Lung microvascular endothelial cell (primary cell): ENCODE measurements around the gene CCDC142. TPM values are rescaled to one million over a fixed set of nuclear protein-coding genes. Genes with fewer than 3 reads are reported as not detected.
A peak's percentile ranks its signal among the peaks of the same experiment; 100 is the strongest.

Experiments
- DNase-seq, 2 donors: peaks; one replicate each; pipeline versions ENCODE4 v3.0.0 to v3.0.0-alpha.2; 2010; ENCODE audit warnings: low read depth in 2 of 2
- total RNA-seq: library from RNA; depleted of rRNA; stranded (reverse); fragments of >200 nt; gene quantifications from 2 replicates; pipeline ENCODE4 v1.2.1, GENCODE V29; 2014

The CCDC142 gene
- total RNA-seq, 1 donor from 2014 or later: 16.9 TPM

GRCh38 chr2:74514368-74515270 lies 31.8 kb upstream of the CCDC142 start, which contains the start of gene TLX2:
Gene TLX2, plus strand, starts transcription at chr2:74514450. Its CDS starts 357 bp downstream, at chr2:74514807.
- no peak for DNase-seq

GRCh38 chr2:74513605-74514367 lies 31.0 kb upstream of the CCDC142 start:
- no peak for DNase-seq

- no peak for DNase-seq
These were observed 30.2 kb upstream of the CCDC142 start for GRCh38 chr2:74512744-74513604.

GRCh38 chr2:74511104-74511989 lies 28.5 kb upstream of the CCDC142 start:
- no peak for DNase-seq

- DNase-seq: no peak
These were observed 27.5 kb upstream of the CCDC142 start for GRCh38 chr2:74510272-74510671.

DNA sequence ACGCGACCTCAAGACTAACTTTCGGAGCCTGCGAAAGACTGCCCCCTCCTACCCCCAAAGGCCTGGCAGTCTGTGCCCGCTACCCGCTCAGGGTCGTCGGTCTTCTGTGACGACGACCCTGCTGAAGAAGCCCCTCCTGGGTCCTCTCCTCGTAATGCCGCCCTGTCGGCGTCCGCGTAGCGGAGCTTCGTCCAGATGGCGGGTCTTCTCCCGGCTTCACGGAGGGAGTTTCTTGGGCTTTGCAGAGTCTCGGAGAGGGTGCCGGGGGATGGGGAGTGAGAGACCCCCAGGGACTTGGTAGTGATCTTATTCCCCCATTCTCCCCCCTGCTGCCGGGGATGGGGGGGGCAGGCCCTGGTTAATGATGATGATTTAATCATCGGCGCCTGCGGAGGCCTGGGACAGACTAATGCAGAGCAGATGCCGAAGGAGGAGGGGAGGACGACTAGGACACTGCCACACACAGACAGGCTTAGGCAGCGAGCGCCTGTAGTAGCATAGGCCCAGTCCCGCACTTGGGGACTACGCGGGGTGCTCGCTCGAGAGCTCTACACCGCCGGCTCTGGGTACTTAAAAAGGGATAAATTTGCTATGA lies 25.2 kb upstream of the CCDC142 start:
- peak in 1 of 2 donors; percentile 24 for DNase-seq

GRCh38 chr2:74507145-74507925 lies 24.5 kb upstream of the CCDC142 start, which contains the start of gene PCGF1:
Gene PCGF1, minus strand, starts transcription at chr2:74507695. Its CDS starts 27 bp downstream, at chr2:74507668.
- DNase-seq: peak; percentile 97 to 98

DNA sequence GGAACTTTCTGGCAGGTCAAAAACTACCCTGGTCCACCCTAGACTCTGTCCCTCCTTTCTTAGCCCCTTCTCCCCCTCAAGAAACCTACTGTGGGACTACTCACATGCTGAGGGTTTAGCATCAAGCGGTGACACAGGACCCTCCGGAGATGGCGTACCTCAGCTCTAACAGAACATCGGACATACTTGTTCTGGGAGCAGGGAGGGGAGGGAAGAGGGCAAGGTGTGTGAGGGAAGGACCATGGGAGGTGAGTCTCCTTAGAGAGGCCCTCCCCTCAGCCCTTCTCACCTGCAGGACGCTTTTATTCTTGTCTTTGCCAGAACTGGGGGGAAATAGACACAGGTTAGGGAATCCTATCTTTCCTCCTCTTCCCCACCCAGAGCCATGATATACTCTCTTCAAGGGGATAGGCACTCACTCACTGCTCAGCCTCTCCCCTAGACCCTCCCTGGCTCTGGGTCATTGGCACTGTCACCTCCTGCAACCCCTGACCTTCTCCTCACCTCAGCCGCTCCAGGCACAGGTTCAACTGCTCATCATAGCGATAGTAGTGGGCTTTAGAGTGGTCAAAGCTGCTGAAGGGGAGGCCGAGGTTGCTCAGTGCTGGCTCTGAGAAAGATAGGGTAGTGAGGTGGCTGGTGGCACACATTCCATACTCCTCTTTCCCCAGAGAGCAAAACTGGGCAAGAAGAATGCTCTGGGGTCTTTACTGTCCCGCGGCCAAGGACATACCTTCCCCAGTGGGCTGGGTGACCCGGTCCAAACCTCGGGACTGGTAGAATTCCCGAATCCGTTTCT lies 22.8 kb upstream of the CCDC142 start:
- DNase-seq: no peak

GRCh38 chr2:74504591-74504990 lies 21.8 kb upstream of the CCDC142 start:
- DNase-seq: no peak

DNA sequence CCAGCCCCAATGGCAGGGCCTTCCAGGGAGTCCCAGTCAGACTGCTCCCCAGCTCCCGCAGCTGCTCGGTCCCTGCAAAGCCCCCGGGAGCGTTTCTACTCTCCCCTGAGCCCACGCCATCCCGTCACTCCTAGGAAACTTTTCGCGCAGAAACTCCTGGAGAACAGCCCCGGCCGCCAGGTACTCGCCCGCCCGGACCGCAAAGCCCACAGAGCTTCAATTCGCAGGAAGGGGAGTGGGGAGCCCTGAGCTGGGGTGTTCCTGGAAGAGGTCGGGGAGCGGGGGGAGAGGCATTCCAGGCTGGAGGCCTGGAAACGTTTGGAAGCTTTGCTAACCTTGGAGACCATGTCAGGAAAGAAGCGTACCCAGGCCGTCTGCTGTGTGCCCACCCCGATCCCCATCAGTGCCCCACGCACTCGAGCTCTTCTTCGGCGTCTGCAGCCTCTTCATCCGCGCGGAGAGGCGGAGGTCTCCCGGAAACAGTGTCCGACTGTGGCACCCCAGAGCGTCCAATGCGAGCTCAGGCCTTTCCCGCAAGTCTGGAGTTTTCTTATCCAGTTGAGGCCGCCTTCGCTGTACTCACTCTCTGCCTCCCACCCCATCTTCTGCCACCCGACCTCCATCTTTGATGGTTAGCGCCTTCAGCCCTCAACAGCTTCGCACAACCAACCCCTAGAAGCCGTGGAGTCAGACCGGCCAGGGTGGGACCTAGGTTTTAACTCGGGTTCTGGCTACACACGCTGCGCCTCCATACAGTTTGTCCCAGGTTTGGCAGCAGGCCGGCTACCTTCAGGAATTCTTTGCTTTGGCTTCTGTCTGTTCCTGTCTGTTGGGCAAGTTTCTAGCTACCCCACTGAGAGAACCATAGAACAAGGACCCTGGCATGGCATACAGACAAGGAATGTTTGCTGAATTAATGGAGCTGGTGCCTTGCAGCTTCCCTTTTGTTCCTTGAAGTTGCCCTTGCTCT lies 21.0 kb upstream of the CCDC142 start:
- no peak for DNase-seq

GRCh38 chr2:74502720-74503505 lies 20.1 kb upstream of the CCDC142 start:
- DNase-seq: peak; percentile 23 to 89

DNA sequence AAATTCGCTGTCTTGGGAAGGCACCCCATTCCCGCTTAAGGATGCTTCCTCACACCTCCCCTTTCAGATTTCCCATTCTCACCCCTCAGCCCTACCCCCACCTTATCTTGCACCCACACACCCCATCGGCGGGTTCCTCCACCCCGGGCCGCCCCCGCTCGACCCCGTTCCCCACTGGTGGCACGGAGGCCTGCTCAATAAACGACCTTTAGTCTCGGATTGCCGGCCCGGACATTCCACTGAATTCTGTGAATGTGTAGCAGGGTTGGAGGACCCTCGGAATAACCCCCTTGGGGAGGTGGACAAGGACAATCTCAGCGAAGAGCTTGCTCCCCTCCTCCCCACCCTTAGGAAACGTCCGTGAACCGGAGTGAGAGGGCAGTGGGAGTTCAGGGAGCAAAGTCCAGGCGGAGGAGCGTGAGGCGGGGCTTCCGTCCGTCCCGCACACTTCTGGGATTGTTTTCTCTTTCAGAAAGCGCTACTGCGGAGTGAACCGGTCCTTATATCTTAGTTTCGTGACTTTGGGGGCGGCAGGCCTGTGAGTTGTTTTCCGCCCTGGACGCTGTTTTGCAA lies 19.4 kb upstream of the CCDC142 start:
- DNase-seq: peak in 1 of 2 donors; percentile 19

GRCh38 chr2:74501335-74502071 lies 18.7 kb upstream of the CCDC142 start:
- DNase-seq: no peak

GRCh38 chr2:74500578-74500946 lies 17.8 kb upstream of the CCDC142 start:
- DNase-seq: no peak

GRCh38 chr2:74499940-74500577 lies 17.3 kb upstream of the CCDC142 start:
- DNase-seq: no peak
